B cell (primary cell): ENCODE results near the gene RBM42. TPM values are rescaled to one million over a fixed set of nuclear protein-coding genes. Genes with fewer than 3 reads are reported as not detected.

Experiments
- ATAC-seq: fragments of 200-7000 bp; cut with Tn5 transposase; one replicate; pipeline ENCODE4 v1.10.0; 2021; ENCODE audit warnings: low read depth, mild to moderate bottlenecking, moderate number of reproducible peaks, moderate library complexity
- CTCF ChIA-PET: fragments of 350-600 bp; sonication (Branson Sonifier 250); formaldehyde crosslinking; loops from one replicate; lab custom pipeline; 2021; ENCODE audit warnings: antibody characterized with exemption, inconsistent platforms; lab: Charles Lee
- POLR2A ChIA-PET: fragments of 350-600 bp; sonication (Branson Sonifier 250); formaldehyde crosslinking; loops from one replicate; lab custom pipeline; 2021; ENCODE audit warnings: antibody characterized with exemption; lab: Charles Lee
- DNase-seq: peaks from one replicate; pipeline ENCODE4 v3.0.0; 2013
- H2AFZ ChIP-seq: 2 replicates; pipeline ENCODE4 v1.6.1; 2012; ENCODE audit warnings: mild to moderate bottlenecking, low read depth, low read length; ENCODE audit not compliant: insufficient read depth, poor library complexity, severe bottlenecking
- H3K27ac ChIP-seq, 2 donors: 1 replicate in 1 of 2; 2 replicates in 1 of 2; pipeline ENCODE4 v1.5.1; 2012 to 2013; ENCODE audit warnings: low read length in 2 of 2, mild to moderate bottlenecking in 2 of 2, moderate library complexity in 1 of 2
- H3K27me3 ChIP-seq, 4 experiments: fragments of 200-600 bp in 1 of 4; sonication (generic) in 1 of 4; replicated peaks in 1 of 4; 1 replicate in 2 of 4; 2 replicates in 2 of 4; pipeline versions ENCODE4 v1.6.1 to v1.7.0; 2013 to 2016; ENCODE audit warnings: low read length in 3 of 4, mild to moderate bottlenecking in 2 of 4, mixed read lengths in 1 of 4, moderate library complexity in 1 of 4; ENCODE audit not compliant: insufficient read depth in 4 of 4, control insufficient read depth in 3 of 4; ENCODE audit errors: control extremely low read depth in 1 of 4
- H3K36me3 ChIP-seq, 2 experiments: replicated peaks in 1 of 2; 1 replicate in 1 of 2; 2 replicates in 1 of 2; pipeline versions ENCODE4 v1.6.1 to v1.7.1; 2013; ENCODE audit warnings: low read length in 1 of 2; ENCODE audit not compliant: insufficient read depth in 2 of 2, control insufficient read depth in 1 of 2; ENCODE audit errors: control extremely low read depth in 1 of 2, extremely low read depth in 1 of 2
- H3K4me1 ChIP-seq, 2 donors: fragments of 200-600 bp in 1 of 2; sonication (generic) in 1 of 2; 1 replicate in 1 of 2; 2 replicates in 1 of 2; pipeline versions ENCODE4 v1.5.1 to v1.6.1; 2013 to 2017; ENCODE audit warnings: low read length in 2 of 2; ENCODE audit not compliant: control insufficient read depth in 2 of 2, insufficient read depth in 2 of 2
- H3K4me2 ChIP-seq: replicated peaks from 2 replicates; pipeline ENCODE3; 2012; ENCODE audit warnings: mild to moderate bottlenecking, low read depth, low read length; ENCODE audit not compliant: poor library complexity, severe bottlenecking
- H3K4me3 ChIP-seq, 5 experiments: fragments of 200-600 bp in 1 of 5; sonication (generic) in 1 of 5; 1 replicate in 3 of 5; 2 replicates in 2 of 5; pipeline versions ENCODE4 v1.5.1 to v1.7.0; 2011 to 2016; ENCODE audit warnings: low read length in 4 of 5, mild to moderate bottlenecking in 4 of 5, low read depth in 2 of 5, control low read depth in 1 of 5, moderate library complexity in 1 of 5; ENCODE audit not compliant: insufficient read depth in 1 of 5; ENCODE audit errors: control extremely low read depth in 1 of 5, extremely low read depth in 1 of 5
- H3K79me2 ChIP-seq: fragments of 200-600 bp; sonication (generic); one replicate; pipeline ENCODE4 v1.6.0; 2016; ENCODE audit warnings: low read length; ENCODE audit not compliant: control insufficient read depth, insufficient read depth
- H3K9ac ChIP-seq: fragments of 200-600 bp; sonication (generic); 2 replicates; pipeline ENCODE4 v1.6.1; 2017; ENCODE audit warnings: mild to moderate bottlenecking, low read length, moderate library complexity
- H3K9me3 ChIP-seq, 3 donors: one replicate each; pipeline versions ENCODE4 v1.6.1 to v1.7.1; 2013; ENCODE audit warnings: low read length in 2 of 3; ENCODE audit not compliant: control insufficient read depth in 2 of 3, insufficient read depth in 1 of 3; ENCODE audit errors: control extremely low read depth in 1 of 3
- H4K20me1 ChIP-seq: 2 replicates; pipeline ENCODE4 v1.6.0; 2012; ENCODE audit warnings: mild to moderate bottlenecking, low read length; ENCODE audit not compliant: insufficient read depth, control insufficient read depth, poor library complexity, severe bottlenecking
- H3K27ac Mint-ChIP-seq: one replicate; pipeline ENCODE4 v1.8.0; 2021; ENCODE audit warnings: mixed read lengths
- H3K27me3 Mint-ChIP-seq: one replicate; pipeline ENCODE4 v1.8.0; 2021; ENCODE audit warnings: mixed read lengths
- H3K4me1 Mint-ChIP-seq: one replicate; pipeline ENCODE4 v1.8.0; 2021; ENCODE audit warnings: mixed read lengths
- H3K4me3 Mint-ChIP-seq: one replicate; pipeline ENCODE4 v1.8.0; 2021; ENCODE audit warnings: mixed read lengths
- H3K9me3 Mint-ChIP-seq: one replicate; pipeline ENCODE4 v1.8.0; 2022; ENCODE audit warnings: mixed read lengths; ENCODE audit not compliant: insufficient read depth
- CTCF ChIP-seq: fragments of 200-600 bp; IDR thresholded peaks from one replicate; pipeline ENCODE4 v1.8.0; 2022; ENCODE audit warnings: antibody characterized with exemption, mild to moderate bottlenecking
- EZH2 ChIP-seq: IDR thresholded peaks from 2 replicates; pipeline ENCODE4 v1.6.1; 2012; ENCODE audit warnings: borderline replicate concordance, low read depth, mild to moderate bottlenecking, moderate library complexity, low read length; ENCODE audit not compliant: insufficient read depth, poor library complexity, severe bottlenecking
- WGBS: methylation state at CpG from one replicate; pipeline ENCODE4 v1.1.5; 2013; ENCODE audit warnings: missing lambda C conversion rate; ENCODE audit not compliant: insufficient coverage; 5-methylcytosine and 5-hydroxymethylcytosine counted together
- intact Hi-C: fragments of 100-400 bp; cut with micrococcal nuclease; formaldehyde crosslinking; loops from one replicate; pipeline ENCODE4 v1.10.0; 2022
- polyA plus RNA-seq: library from polyadenylated mRNA; depleted of rRNA; stranded (reverse); fragments of >200 nt; gene quantifications from 2 replicates; pipeline ENCODE4 v1.2.3, GENCODE V29; 2012
- total RNA-seq, 2 donors: library from RNA; stranded (reverse); fragments of 120-200 nt in 1 of 2; gene quantifications; 1 replicate in 1 of 2; 2 replicates in 1 of 2; pipeline versions ENCODE4 v1.2.3 to v1.2.4, GENCODE V29; 2013 to 2022

The RBM42 gene
- total and polyA plus RNA-seq, 2 donors (not counting 1 experiment from before 2014, with no cell fraction given), result 42.1 to 52.0 TPM

GRCh38 chr19:35639321-35639639, 10.4 kb downstream of the RBM42 start:
- Histone ChIP-seq H4K20me1 (no peaks in the 10 kb centered on the region), H3K9me3 (no peaks in the 10 kb centered on the region), H3K27ac (no peak overlapping the region), H3K27me3 (no peaks in the 10 kb centered on the region), H3K9ac (no peak overlapping the region), H3K79me2 (no peaks in the 10 kb centered on the region), H3K36me3 (peaks cover 1 to 30% of the 10 kb centered on the region in 2 experiments), H2AFZ (no peak overlapping the region), H3K4me3 (no peak overlapping the region), H3K4me2 (no peak overlapping the region), H3K4me1 (peaks cover 14 to 27% of the 10 kb centered on the region in 2 donors)
- WGBS, result 88% methylated on average over 4 of the region's 6 CpGs
- no peak for ATAC-seq
- no peaks in the 10 kb centered on the region for H3K9me3 Mint-ChIP-seq
- ChIA-PET CTCF (no interaction called here), POLR2A (no interaction called here)
- H3K27me3 Mint-ChIP-seq, result no peaks in the 10 kb centered on the region
- DNase-seq, result no peak
- TF ChIP-seq EZH2 (no peak), CTCF (no peak)
- no peak overlapping the region for H3K4me3 Mint-ChIP-seq
- no peak overlapping the region for H3K27ac Mint-ChIP-seq
- intact Hi-C loops, result no loop called here
- peaks cover 13% of the 10 kb centered on the region for H3K4me1 Mint-ChIP-seq

- H3K27me3 Mint-ChIP-seq, result no peaks in the 10 kb centered on the region
- Histone ChIP-seq H3K4me1 (peaks cover 14 to 31% of the 10 kb centered on the region in 2 donors), H3K9me3 (no peaks in the 10 kb centered on the region), H3K9ac (no peak overlapping the region), H3K36me3 (peaks cover 1 to 27% of the 10 kb centered on the region in 2 experiments), H3K4me3 (no peak overlapping the region), H3K27me3 (no peaks in the 10 kb centered on the region), H4K20me1 (no peaks in the 10 kb centered on the region), H2AFZ (no peak overlapping the region), H3K27ac (no peak overlapping the region), H3K4me2 (no peak overlapping the region), H3K79me2 (no peaks in the 10 kb centered on the region)
- TF ChIP-seq CTCF, result no peak
- TF ChIP-seq EZH2, result no peak
- ChIA-PET CTCF (interaction anchor here (1.0 kb wide), 1 partner anchor 27 kb away, joined by 3 read pairs; the partner anchor contains the start of gene HAUS5), POLR2A (no interaction called here)
- no peak for ATAC-seq
- no peak for DNase-seq
- H3K9me3 Mint-ChIP-seq, result no peaks in the 10 kb centered on the region
- 57% methylated on average over 1 of the region's 8 CpGs for WGBS
- intact Hi-C loops, result loop anchor here (10.0 kb wide), 2 partner anchors 475 to 1955 kb away; partner anchors contain the start of genes OVOL3, POLR2I, TBCB and ZNF540
- H3K4me3 Mint-ChIP-seq, result no peak overlapping the region
- peaks cover 18% of the 10 kb centered on the region for H3K4me1 Mint-ChIP-seq
- H3K27ac Mint-ChIP-seq, result no peak overlapping the region
Observed at GRCh38 chr19:35639863-35640262, 11.0 kb downstream of the RBM42 start.
